Measurements from ENCODE around the gene BCAM. TPM values are rescaled to one million over a fixed set of nuclear protein-coding genes. Genes with fewer than 3 reads are reported as not detected.

Gene BCAM, protein sequence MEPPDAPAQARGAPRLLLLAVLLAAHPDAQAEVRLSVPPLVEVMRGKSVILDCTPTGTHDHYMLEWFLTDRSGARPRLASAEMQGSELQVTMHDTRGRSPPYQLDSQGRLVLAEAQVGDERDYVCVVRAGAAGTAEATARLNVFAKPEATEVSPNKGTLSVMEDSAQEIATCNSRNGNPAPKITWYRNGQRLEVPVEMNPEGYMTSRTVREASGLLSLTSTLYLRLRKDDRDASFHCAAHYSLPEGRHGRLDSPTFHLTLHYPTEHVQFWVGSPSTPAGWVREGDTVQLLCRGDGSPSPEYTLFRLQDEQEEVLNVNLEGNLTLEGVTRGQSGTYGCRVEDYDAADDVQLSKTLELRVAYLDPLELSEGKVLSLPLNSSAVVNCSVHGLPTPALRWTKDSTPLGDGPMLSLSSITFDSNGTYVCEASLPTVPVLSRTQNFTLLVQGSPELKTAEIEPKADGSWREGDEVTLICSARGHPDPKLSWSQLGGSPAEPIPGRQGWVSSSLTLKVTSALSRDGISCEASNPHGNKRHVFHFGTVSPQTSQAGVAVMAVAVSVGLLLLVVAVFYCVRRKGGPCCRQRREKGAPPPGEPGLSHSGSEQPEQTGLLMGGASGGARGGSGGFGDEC
- not detected for total RNA-seq
- polyA plus RNA-seq = not detected

DNA sequence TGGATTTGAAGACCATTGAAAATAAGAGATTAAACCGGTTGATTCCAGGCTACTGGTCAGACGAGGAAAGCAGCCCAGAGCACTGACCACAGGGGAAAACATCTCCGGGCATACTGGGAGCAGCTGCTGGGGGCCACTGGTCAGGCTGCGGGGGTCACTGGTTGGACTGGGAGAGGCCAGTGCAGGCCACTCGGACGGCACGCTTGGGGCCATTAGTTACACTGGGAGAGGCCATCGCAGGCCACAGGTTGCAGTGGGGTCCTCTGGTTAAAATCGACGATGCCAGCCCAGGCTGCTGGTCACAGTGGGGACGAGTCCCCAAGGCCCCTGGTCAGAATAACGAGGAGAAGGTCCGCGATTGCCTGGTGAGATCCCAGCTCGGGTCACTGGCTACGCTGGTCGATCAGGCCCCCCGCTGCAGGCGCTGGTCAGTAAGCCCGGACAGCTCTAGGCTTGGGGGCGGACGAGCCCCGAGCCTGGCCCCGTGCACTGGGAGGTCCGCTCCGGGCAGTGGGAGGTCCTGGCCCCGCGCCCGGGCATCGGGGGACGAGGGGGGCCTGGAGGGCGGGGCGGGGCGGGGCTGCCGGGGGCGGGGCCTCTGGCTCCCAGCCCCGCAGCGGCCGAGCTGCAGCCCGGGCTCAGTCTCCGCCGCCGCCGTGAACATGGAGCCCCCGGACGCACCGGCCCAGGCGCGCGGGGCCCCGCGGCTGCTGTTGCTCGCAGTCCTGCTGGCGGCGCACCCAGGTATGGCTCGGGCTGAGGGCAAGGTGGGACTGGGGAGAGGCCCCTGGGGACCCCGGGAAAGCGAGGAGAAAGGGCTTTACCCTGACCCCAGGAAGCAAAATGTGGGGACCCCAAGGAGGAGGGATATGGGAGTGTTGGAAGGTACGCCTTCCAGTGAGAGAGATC is at the start of gene BCAM:
BCAM (plus strand) TSS at position 641 of the 909 bp plus-strand sequence; CDS start at position 663, 22 bp downstream.
- Mint-ChIP-seq H3K36me3 (no peaks in the 10 kb centered on the region), H3K4me3 (no peak within 1 kb of the TSS), H3K9me3 (no peaks in the 10 kb centered on the region), H3K27ac (no peak within 1 kb of the TSS), H3K4me1 (peaks cover 0 to 10% (median 0%) of the 10 kb centered on the region in 3 donors), H3K27me3 (peaks cover 21 to 25% of the 10 kb centered on the region in 2 donors)
- no peak within 1 kb of the TSS for H3K4me3 ChIP-seq (ENCODE audit: low read length)
- peaks cover 7% of the 10 kb centered on the region for H3K27me3 ChIP-seq (ENCODE audit: insufficient read depth, low read length, poor library complexity, severe bottlenecking)
- ChIA-PET POLR2A (no interaction called here), CTCF (interaction anchor here (0.5 kb wide), 1 partner anchor 22 kb away, joined by 3 read pairs; no protein-coding TSS in a partner anchor)
- DNase-seq = no peak
- H3K27ac ChIP-seq (ENCODE audit: low read depth, low read length) = peak within 1 kb of the TSS; percentile 31
- no peaks in the 10 kb centered on the region for H3K9me3 ChIP-seq (ENCODE audit: low read length)
- H3K36me3 ChIP-seq (ENCODE audit: insufficient read depth, low read length) = no peaks in the 10 kb centered on the region
- peaks cover 5% of the 10 kb centered on the region for H3K4me1 ChIP-seq (ENCODE audit: insufficient read depth, low read length)

DNA sequence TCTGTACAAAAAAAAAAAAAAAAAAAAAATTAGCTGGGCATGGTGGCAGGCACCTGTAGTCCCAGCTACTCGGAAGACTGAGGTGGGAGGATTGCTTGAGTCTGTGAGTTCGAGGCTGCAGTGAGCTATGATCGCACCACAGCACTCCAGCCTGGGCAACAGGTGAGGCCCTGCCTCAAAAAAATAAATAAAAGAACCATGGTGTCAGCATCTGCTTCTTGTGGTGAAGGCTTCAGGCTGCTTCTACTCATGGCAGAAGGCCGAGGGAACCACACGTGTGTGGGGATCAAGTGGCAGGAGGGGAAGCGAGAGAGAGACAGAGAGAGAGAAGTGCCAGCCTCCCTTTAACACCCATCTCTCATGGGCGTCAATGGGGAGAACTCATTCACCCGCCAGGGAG is 46.9 kb upstream of the BCAM start:
- ChIA-PET CTCF (interaction anchor here (1.0 to 1.8 kb wide), 4 partner anchors 9 to 39 kb away, joined by 3 to 9 read pairs (median 3); no protein-coding TSS in a partner anchor), POLR2A (interaction anchor here (1.0 kb wide), 1 partner anchor 9 kb away, joined by 5 read pairs; no protein-coding TSS in a partner anchor)
- H3K27ac Mint-ChIP-seq = peak overlapping the region in 6 of 8 donors; percentile 21 to 95 (median 69)
- no peaks in the 10 kb centered on the region for H3K27me3 Mint-ChIP-seq
- peaks cover 25 to 39% (median 32%) of the 10 kb centered on the region in 3 donors for H3K4me1 Mint-ChIP-seq
- Histone ChIP-seq H3K36me3 (ENCODE audit: insufficient read depth, low read length) (no peaks in the 10 kb centered on the region), H3K9me3 (ENCODE audit: low read length) (no peaks in the 10 kb centered on the region), H3K27me3 (ENCODE audit: insufficient read depth, low read length, poor library complexity, severe bottlenecking) (no peaks in the 10 kb centered on the region), H3K4me3 (ENCODE audit: low read length) (no peak overlapping the region), H3K27ac (ENCODE audit: low read depth, low read length) (no peak overlapping the region), H3K4me1 (ENCODE audit: insufficient read depth, low read length) (peaks cover 15% of the 10 kb centered on the region)
- peaks cover 5 to 27% (median 7%) of the 10 kb centered on the region in 3 donors for H3K36me3 Mint-ChIP-seq
- no peak overlapping the region for H3K4me3 Mint-ChIP-seq
- DNase-seq = no peak
- H3K9me3 Mint-ChIP-seq = no peaks in the 10 kb centered on the region

DNA sequence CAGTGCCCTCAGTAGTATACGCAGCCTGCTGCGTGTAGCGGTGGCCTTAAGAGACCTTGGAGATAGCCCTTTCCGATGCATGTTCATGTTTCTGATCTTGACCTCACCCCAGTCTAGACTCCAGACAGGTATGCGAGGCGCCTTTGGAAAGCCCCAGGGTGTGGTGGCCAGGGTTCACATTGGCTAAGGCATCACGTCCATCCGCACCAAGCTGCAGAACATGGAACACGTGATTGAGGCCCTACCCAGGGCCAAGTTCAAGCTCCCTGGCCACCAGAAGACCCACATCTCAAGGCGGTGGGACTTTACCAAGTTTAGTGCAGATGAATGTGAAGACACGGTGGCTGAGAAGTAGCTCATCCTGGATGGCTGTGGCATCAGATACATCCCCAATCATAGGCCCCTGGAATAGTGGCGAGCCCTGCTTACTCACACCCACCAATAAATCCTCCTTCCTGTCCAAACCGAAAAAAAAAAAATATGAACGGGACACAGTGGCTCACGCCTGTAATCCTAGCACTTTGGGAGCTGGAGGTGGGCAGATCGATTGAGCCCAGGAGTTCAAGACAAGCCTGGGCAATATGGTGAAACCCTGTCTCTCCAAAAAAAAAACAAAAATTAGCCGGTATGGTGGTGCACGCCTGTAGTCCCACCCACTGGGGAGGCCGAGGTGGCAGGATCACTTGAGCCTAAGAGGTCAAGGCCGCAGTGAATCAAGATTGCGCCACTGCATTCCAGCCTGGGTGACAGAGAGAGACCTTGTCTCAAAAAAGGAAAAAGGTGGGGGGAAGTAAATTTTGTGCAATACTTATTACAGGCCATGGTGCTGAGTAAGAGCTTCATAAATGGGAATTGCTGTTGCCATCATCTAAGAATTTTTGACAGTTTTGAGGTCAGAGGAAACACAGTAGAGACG is 43.6 kb upstream of the BCAM start:
- Mint-ChIP-seq H3K4me1 (peaks cover 21 to 48% (median 47%) of the 10 kb centered on the region in 3 donors), H3K9me3 (no peaks in the 10 kb centered on the region)

DNA sequence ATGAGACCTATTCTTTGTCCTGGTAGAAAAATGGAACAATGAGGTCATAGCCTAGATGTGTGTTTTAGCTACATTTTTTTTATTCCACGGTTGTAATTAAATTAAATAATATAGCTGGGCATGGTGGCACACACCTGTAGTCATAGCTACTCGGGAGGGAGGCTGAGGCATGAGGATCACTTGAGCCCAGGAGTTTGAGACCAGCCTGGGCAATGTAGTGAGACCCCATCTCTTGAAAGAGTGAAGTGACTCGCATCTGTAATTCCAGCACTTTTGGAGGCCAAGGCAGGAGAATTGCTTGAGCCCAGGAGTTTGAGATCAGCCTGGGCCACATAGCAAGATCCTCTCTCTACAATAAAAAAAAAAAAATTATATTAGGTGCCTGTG is 43.0 kb upstream of the BCAM start:
- CTCF ChIA-PET = interaction anchor here (1.2 to 10.4 kb wide), 3 partner anchors 23 to 77 kb away, joined by 3 to 299 read pairs (median 4); no protein-coding TSS in a partner anchor
- no peak for DNase-seq
- peaks cover 21 to 48% (median 47%) of the 10 kb centered on the region in 3 donors for H3K4me1 Mint-ChIP-seq
- Histone ChIP-seq H3K4me3 (ENCODE audit: low read length) (no peak overlapping the region), H3K27me3 (ENCODE audit: insufficient read depth, low read length, poor library complexity, severe bottlenecking) (no peaks in the 10 kb centered on the region), H3K36me3 (ENCODE audit: insufficient read depth, low read length) (no peaks in the 10 kb centered on the region), H3K4me1 (ENCODE audit: insufficient read depth, low read length) (peaks cover 8% of the 10 kb centered on the region), H3K9me3 (ENCODE audit: low read length) (no peaks in the 10 kb centered on the region), H3K27ac (ENCODE audit: low read depth, low read length) (no peak overlapping the region)
- POLR2A ChIA-PET = no interaction called here
- no peaks in the 10 kb centered on the region for H3K9me3 Mint-ChIP-seq
- no peaks in the 10 kb centered on the region for H3K27me3 Mint-ChIP-seq
- H3K36me3 Mint-ChIP-seq = peaks cover 0 to 2% (median under 1%) of the 10 kb centered on the region in 3 donors
- H3K4me3 Mint-ChIP-seq = no peak overlapping the region
- no peak overlapping the region for H3K27ac Mint-ChIP-seq

More for the DNA sequence above, 43.6 kb upstream of the BCAM start:
- Histone ChIP-seq H3K9me3 (ENCODE audit: low read length) (no peaks in the 10 kb centered on the region), H3K27ac (ENCODE audit: low read depth, low read length) (no peak overlapping the region), H3K4me3 (ENCODE audit: low read length) (no peak overlapping the region), H3K4me1 (ENCODE audit: insufficient read depth, low read length) (peaks cover 11% of the 10 kb centered on the region), H3K27me3 (ENCODE audit: insufficient read depth, low read length, poor library complexity, severe bottlenecking) (no peaks in the 10 kb centered on the region), H3K36me3 (ENCODE audit: insufficient read depth, low read length) (no peaks in the 10 kb centered on the region)
- DNase-seq = no peak
- peak overlapping the region in 1 of 7 donors; percentile 24 for H3K4me3 Mint-ChIP-seq
- H3K27me3 Mint-ChIP-seq = no peaks in the 10 kb centered on the region
- peak overlapping the region in 3 of 8 donors; percentile 39 to 58 (median 45) for H3K27ac Mint-ChIP-seq
- H3K36me3 Mint-ChIP-seq = peaks cover 0 to 5% (median 4%) of the 10 kb centered on the region in 3 donors
- POLR2A ChIA-PET = no interaction called here
- CTCF ChIA-PET = interaction anchor here (1.3 to 10.4 kb wide), 2 partner anchors 43 to 76 kb away, joined by 4 to 299 read pairs; no protein-coding TSS in a partner anchor

DNA sequence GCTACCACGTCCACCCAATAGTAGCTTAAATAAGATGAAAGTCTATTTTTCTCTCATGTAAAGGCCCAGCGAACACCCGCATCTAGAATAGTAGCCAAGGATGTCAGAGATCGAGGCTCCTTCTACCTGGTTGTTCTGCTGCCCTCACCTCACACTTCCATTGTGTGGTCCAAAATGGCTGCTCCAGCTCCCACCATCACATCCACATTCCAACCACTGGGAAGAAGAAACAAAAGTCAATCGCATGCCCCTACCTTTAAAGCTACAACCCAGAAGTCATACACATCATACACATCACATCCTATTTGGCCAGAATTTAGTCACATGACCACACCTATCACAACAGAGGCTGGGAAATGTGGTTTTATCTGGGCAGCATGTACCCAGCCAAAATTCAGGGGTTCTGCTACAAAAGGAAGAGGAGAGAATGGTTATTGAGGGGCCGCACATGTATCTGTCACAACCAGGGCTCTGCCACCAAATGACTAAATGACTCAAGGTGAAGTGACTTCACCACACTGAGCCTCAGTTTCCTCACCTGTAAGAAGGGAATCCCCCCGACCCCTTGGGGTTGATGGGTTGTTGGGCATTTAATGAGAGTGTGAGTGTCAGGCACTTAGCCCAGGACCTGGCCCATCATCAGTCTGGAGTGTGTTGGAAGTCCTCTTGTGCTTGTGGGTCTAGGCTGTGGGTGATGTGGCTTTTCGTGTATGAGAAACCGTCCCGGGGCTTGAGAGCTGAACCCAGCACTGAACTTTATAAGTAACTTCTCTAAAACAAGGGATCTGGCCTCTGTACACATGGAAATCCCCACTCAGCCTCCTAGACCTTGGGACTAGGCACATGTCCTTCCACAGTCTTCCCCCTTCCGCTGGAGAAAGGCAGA is 41.4 kb upstream of the BCAM start:
- peaks cover 0 to 2% (median 0%) of the 10 kb centered on the region in 3 donors for H3K36me3 Mint-ChIP-seq
- H3K27me3 ChIP-seq (ENCODE audit: insufficient read depth, low read length, poor library complexity, severe bottlenecking) = no peaks in the 10 kb centered on the region
- peak overlapping the region in 2 of 7 donors; percentile 5 to 9 for H3K4me3 Mint-ChIP-seq
- ChIA-PET CTCF (interaction anchor here (1.0 to 10.4 kb wide), 4 partner anchors 13 to 45 kb away, joined by 3 to 299 read pairs (median 4); no protein-coding TSS in a partner anchor), POLR2A (no interaction called here)
- no peak overlapping the region for H3K4me3 ChIP-seq (ENCODE audit: low read length)
- no peaks in the 10 kb centered on the region for H3K36me3 ChIP-seq (ENCODE audit: insufficient read depth, low read length)
- H3K27ac ChIP-seq (ENCODE audit: low read depth, low read length) = no peak overlapping the region
- no peaks in the 10 kb centered on the region for H3K27me3 Mint-ChIP-seq
- peaks cover 8% of the 10 kb centered on the region for H3K4me1 ChIP-seq (ENCODE audit: insufficient read depth, low read length)
- H3K9me3 ChIP-seq (ENCODE audit: low read length) = no peaks in the 10 kb centered on the region
- no peak for DNase-seq
- H3K4me1 Mint-ChIP-seq = peaks cover 17 to 43% (median 42%) of the 10 kb centered on the region in 3 donors
- peak overlapping the region in 7 of 8 donors; percentile 2 to 85 (median 42) for H3K27ac Mint-ChIP-seq
- no peaks in the 10 kb centered on the region for H3K9me3 Mint-ChIP-seq

DNA sequence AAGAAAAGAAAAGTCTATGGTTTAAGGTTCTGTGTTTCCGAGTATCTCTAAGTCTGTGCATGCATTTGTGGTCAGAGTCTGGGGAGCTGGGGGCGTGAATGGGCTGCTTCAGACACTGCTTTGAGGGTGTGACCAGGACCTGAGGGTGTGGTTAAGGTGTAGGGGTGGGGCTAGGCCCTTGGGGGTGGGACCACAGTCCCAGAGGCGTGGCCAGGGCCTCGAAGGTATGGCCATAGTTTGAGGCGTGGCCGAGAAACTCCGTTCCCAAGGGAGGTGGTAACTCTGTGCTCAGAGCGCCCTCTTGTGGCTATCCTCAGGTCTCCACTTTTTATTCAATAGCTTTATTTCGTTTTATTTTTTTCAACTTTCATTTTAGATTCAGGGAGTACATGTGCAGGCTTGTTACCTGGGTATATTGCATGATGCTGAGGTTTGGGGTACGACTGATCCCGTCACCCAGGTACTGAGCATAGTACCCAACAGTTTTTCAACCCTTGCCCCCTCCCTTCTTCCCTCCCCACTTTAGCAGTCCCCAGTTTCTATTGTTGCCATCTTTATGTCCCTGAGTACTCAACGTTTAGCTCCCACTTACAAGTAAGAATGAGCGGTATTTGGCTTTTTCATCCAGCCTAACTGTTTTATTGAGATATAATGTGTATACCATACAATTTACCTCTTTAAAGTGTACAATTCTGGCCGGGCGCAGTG is 38.2 kb upstream of the BCAM start:
- peaks cover 8% of the 10 kb centered on the region for H3K4me1 ChIP-seq (ENCODE audit: insufficient read depth, low read length)
- no peaks in the 10 kb centered on the region for H3K36me3 Mint-ChIP-seq
- no peaks in the 10 kb centered on the region for H3K27me3 Mint-ChIP-seq
- H3K36me3 ChIP-seq (ENCODE audit: insufficient read depth, low read length) = no peaks in the 10 kb centered on the region
- H3K27me3 ChIP-seq (ENCODE audit: insufficient read depth, low read length, poor library complexity, severe bottlenecking) = no peaks in the 10 kb centered on the region
- H3K4me3 ChIP-seq (ENCODE audit: low read length) = no peak overlapping the region
- POLR2A ChIA-PET = interaction anchor here (0.8 to 1.9 kb wide), 6 partner anchors 9 to 119 kb away, joined by 3 to 18 read pairs (median 4); no protein-coding TSS in a partner anchor
- no peak overlapping the region for H3K27ac ChIP-seq (ENCODE audit: low read depth, low read length)
- CTCF ChIA-PET = interaction anchor here (0.6 to 10.4 kb wide), 21 partner anchors 9 to 181 kb away, joined by 3 to 299 read pairs (median 6); partner anchors contain the start of gene BCL3
- no peaks in the 10 kb centered on the region for H3K9me3 ChIP-seq (ENCODE audit: low read length)
- peaks cover 11 to 31% (median 29%) of the 10 kb centered on the region in 3 donors for H3K4me1 Mint-ChIP-seq
- peak overlapping the region; percentile 23 to 92 (median 88) for H3K27ac Mint-ChIP-seq
- no peaks in the 10 kb centered on the region for H3K9me3 Mint-ChIP-seq
- peak overlapping the region; percentile 24 to 78 (median 61) for H3K4me3 Mint-ChIP-seq
- DNase-seq = peak; percentile 94 to 99 (median 96)

Data from CD8-positive, alpha-beta memory T cell (primary cell).